ENCODE results near the gene SLC4A3. TPM values are rescaled to one million over a fixed set of nuclear protein-coding genes. Genes with fewer than 3 reads are reported as not detected.

The SLC4A3 gene
- total RNA-seq (2014; rRNA removed; shearing (Covaris generic)) = 4.0 and 4.1 TPM in 2 replicates

DNA sequence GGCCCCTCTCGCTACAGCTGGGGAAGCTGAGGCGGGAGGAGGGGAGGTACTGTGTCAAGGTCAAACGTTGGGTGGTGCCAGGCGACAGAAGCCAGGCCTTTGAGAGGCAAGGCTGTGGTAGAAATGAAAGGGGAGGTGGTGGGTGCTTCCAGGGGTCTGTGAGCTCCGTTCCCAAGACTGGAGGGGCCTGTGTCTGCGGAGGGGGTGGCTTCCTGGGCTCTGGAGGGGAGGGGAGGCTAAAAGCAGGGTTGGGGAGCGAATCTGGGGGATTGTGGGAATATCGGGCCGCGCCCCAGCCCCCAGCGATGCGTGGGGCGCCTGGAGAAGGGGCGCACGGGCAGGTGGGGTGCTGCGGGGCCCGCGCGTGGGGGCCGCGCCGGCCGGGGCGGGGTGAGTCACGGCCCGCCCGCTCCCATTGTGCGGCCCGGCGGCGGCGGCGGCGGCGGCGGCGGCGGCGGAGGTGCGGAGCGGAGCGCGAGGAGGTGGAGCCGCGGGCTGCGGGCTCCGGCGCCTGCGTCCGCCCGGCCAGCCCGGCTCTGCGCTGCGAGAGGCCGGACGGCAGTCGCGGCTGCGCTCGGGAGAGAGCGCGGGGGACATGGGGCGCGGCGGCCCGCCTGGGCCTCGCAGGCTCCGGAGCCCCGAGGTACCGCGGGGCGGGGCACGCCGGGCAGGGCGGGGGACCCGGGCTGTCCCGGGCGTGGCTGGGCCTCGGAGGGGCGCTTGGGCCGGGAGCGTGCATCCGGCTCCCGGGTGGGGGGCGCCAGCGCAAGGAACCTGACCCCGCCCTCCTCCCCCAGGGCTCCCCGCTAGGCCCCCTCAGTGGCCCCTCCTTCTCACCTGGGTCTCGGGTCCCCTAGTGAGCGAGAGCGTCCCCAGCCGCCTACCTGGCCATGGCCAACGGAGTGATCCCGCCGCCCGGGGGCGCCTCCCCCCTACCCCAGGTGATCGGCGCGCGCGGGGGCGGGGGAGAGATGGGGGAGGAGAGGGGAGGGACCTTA lies at the start of gene SLC4A3:
Gene SLC4A3 (plus strand): TSS at position 528 of the 998 bp plus-strand sequence. CDS start 363 bp downstream, at position 891.
- no peak for DNase-seq (ENCODE audit: low read depth in 1 of 2, low spot score in 2 of 2)
- H3K9me3 ChIP-seq (replicated peaks) = no peaks in the 10 kb centered on the region
- peak within 1 kb of the TSS; percentile 63 for H3K4me3 ChIP-seq
- H3K4me1 ChIP-seq (replicated peaks) = 0 out of 2 replicates have a peak, but pooled peaks cover 3% of the 10 kb centered on the region
- no peak within 1 kb of the TSS for H3K27ac ChIP-seq
- no peaks in the 10 kb centered on the region for H3K36me3 ChIP-seq
- H3K27me3 ChIP-seq (replicated peaks) = peaks cover 4% of the 10 kb centered on the region; the same call in 1 of the 2 replicates

DNA sequence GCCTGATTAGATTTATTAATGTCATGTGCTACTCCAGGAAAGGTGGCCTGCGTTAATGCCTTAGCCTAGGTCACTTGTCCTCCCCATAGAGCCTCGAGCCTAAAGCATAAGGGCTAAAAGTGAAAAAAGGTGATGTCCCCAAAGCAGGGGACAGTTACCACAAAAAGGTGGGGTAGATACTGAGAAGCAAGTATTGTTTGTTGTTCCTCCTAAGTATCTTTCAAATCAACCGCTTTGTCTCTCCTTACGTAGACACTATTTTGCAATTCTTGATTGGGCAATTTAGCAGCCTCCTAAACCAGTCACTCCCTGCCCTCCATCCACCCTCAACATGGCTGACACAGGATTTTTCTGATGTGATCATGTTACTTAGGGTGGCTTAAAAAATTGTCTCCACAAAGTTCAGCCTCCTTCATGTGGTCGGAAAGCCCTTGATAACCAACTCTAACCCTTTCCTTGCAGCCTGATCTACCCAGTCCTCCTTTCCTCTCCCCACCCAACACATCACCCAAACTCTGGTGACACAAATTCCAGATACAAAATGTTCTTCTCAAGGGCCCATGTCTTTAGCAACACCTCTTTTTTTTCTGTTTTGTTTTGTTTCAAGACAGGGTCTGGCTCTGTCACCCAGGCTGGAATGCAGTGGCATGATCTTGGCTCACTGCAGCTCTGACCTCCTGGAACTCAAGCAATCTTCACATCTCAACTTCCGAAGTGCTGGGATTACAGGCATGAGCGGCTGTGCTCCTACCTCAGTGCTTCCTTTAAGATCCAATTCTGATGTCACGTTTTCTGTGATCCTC lies 48.4 kb upstream of the SLC4A3 start:
- Histone ChIP-seq H3K4me3 (no peak overlapping the region), H3K4me1 (replicated peaks) (no peaks in the 10 kb centered on the region), H3K36me3 (no peaks in the 10 kb centered on the region), H3K27ac (no peak overlapping the region), H3K9me3 (replicated peaks) (no peaks in the 10 kb centered on the region), H3K27me3 (replicated peaks) (peaks cover 6% of the 10 kb centered on the region; the same call in 1 of the 2 replicates)
- DNase-seq (ENCODE audit: low read depth in 1 of 2, low spot score in 2 of 2) = no peak

DNA sequence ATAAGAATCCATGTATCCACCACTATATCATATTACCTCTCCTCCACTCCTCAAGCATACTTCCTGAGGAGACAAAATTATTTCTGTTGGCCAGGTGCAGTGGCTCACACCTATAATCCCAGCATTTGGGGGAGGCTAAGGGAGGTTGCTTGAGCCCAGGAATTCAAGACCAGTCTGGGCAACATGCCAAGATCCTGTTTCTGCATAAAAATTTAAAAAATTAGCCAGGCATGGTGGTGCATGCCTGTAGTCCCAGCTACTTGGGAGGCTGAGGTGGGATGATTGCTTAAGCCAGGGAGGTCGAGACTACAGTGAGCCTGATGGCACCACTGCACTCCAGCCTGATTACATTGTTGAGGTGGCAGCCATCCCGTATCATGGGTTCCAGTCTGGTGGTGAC lies 46.1 kb upstream of the SLC4A3 start:
- no peak for DNase-seq (ENCODE audit: low read depth in 1 of 2, low spot score in 2 of 2)
- no peaks in the 10 kb centered on the region for H3K4me1 ChIP-seq (replicated peaks)
- no peak overlapping the region for H3K27ac ChIP-seq
- H3K9me3 ChIP-seq (replicated peaks) = no peaks in the 10 kb centered on the region
- H3K36me3 ChIP-seq = no peaks in the 10 kb centered on the region
- H3K4me3 ChIP-seq = no peak overlapping the region
- H3K27me3 ChIP-seq (replicated peaks) = peaks cover 9% of the 10 kb centered on the region

DNA sequence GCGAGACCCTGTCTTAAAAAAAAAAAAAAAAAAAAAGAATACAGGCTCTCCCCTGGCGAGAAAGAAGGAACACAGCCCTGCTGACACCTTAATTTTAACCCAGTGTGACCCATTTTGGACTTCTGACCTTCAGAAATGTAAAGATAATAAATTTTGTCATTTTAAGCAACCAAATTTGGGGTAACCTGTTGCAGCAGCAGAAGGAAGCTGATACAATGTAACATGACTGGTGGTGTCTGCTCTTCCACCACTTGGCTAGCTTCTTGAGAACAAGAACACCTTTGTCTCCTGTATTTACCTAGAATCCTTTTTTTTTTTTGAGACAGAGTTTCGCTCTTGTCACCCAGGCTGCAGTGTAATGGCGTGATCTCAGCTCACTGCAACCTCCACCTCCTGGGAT lies 36.3 kb upstream of the SLC4A3 start:
- Histone ChIP-seq H3K4me3 (no peak overlapping the region), H3K27me3 (replicated peaks) (peaks cover 9% of the 10 kb centered on the region; the same call in 1 of the 2 replicates), H3K36me3 (no peaks in the 10 kb centered on the region), H3K9me3 (replicated peaks) (no peaks in the 10 kb centered on the region; the same call in 1 of the 2 replicates), H3K27ac (no peak overlapping the region), H3K4me1 (replicated peaks) (peaks cover 7% of the 10 kb centered on the region)
- no peak for DNase-seq (ENCODE audit: low read depth in 1 of 2, low spot score in 2 of 2)

GRCh38 chr2:219592736-219593135 lies 34.7 kb upstream of the SLC4A3 start:
- Histone ChIP-seq H3K36me3 (no peaks in the 10 kb centered on the region), H3K4me3 (no peak overlapping the region), H3K4me1 (replicated peaks) (peaks cover 18% of the 10 kb centered on the region), H3K27me3 (replicated peaks) (no peaks in the 10 kb centered on the region), H3K27ac (no peak overlapping the region), H3K9me3 (replicated peaks) (no peaks in the 10 kb centered on the region; the same call in 1 of the 2 replicates)
- no peak for DNase-seq (ENCODE audit: low read depth in 1 of 2, low spot score in 2 of 2)

DNA sequence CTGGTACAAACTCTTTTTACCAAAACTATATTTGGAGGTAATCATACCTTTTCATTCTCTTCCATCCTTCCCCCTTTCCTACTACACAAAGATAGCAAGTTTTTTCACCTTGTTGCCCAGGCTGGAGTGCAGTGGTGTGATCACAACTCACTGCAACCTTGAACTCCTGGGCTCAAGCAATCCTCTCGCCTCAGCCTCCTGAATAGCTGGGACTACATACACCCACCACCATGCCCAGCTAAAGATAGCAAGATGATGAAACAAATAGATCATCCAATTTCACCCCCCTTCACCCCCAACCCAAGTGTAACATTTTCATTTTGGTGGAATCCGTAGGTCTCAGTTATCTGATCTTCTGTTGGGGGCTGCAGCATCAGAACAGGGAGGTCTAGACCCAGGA lies 34.3 kb upstream of the SLC4A3 start:
- no peak for DNase-seq (ENCODE audit: low read depth in 1 of 2, low spot score in 2 of 2)
- no peaks in the 10 kb centered on the region; the same call in 1 of the 2 replicates for H3K9me3 ChIP-seq (replicated peaks)
- H3K4me3 ChIP-seq = no peak overlapping the region
- no peaks in the 10 kb centered on the region for H3K27me3 ChIP-seq (replicated peaks)
- no peaks in the 10 kb centered on the region for H3K36me3 ChIP-seq
- no peak overlapping the region for H3K27ac ChIP-seq
- peaks cover 19% of the 10 kb centered on the region for H3K4me1 ChIP-seq (replicated peaks)

- DNase-seq (ENCODE audit: low read depth in 1 of 2, low spot score in 2 of 2) = no peak
- no peaks in the 10 kb centered on the region for H3K27me3 ChIP-seq (replicated peaks)
- no peak overlapping the region for H3K4me3 ChIP-seq
- no peaks in the 10 kb centered on the region; the same call in 1 of the 2 replicates for H3K9me3 ChIP-seq (replicated peaks)
- no peak overlapping the region for H3K27ac ChIP-seq
- H3K36me3 ChIP-seq = no peaks in the 10 kb centered on the region
- peaks cover 25% of the 10 kb centered on the region for H3K4me1 ChIP-seq (replicated peaks)
Measured at GRCh38 chr2:219595256-219595655, 32.2 kb upstream of the SLC4A3 start.

- peak overlapping the region; percentile 63 for H3K4me3 ChIP-seq
- DNase-seq (ENCODE audit: low read depth in 1 of 2, low spot score in 2 of 2) = no peak
- H3K9me3 ChIP-seq (replicated peaks) = no peaks in the 10 kb centered on the region
- peak overlapping the region; percentile 78 for H3K27ac ChIP-seq
- H3K4me1 ChIP-seq (replicated peaks) = peaks cover 25% of the 10 kb centered on the region
- no peaks in the 10 kb centered on the region for H3K27me3 ChIP-seq (replicated peaks)
- H3K36me3 ChIP-seq = 0 out of 2 replicates have a peak, but pooled peaks cover 2% of the 10 kb centered on the region
Measured at GRCh38 chr2:219596954-219597551, 30.4 kb upstream of the SLC4A3 start.

DNA sequence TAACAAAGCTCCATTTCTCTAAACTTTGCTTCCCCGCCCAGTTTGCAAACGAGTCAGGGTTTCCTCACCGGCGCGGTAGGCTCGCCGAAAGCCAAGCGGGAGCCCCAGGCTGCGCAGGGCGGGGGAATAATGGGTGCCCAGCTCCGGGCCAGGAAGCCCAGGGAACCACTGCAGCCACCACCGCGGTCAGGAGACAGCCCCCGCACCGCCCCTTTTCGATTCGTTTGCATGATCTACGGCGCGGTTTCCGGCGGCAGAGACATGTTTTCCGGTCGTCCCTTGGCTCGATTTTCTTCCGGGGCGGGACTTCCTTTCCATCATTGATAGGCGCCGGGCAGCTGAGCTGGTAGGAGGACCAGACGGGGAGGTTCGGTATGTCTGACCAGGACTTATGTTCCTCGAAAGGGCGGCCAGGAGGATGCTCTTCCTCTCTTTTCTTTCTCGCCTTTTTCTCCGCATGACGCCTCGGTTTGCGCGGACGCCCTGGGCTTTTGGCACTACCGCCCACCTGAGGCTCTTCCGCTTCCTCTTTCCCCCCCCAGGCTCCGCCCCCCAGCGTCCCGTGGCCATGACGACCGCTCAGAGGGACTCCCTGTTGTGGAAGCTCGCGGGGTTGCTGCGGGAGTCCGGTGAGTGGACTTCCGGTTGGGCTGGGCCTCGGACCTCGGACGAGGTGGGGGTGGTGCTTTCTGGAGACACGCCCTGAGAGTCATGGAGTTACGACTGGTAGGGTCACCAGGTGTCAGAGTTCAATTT lies 29.7 kb upstream of the SLC4A3 start, which contains the start of gene STK11IP:
Gene STK11IP (plus strand): TSS at position 306 of the 756 bp plus-strand sequence. CDS start 263 bp downstream, at position 569.
- H3K4me3 ChIP-seq = peak within 1 kb of the TSS; percentile 63
- DNase-seq (ENCODE audit: low read depth in 1 of 2, low spot score in 2 of 2) = peak; percentile 98 to 100
- H3K4me1 ChIP-seq (replicated peaks) = peaks cover 25% of the 10 kb centered on the region
- H3K27me3 ChIP-seq (replicated peaks) = no peaks in the 10 kb centered on the region
- peaks cover 2% of the 10 kb centered on the region; the same call in 1 of the 2 replicates for H3K36me3 ChIP-seq
- peak within 1 kb of the TSS; percentile 78 for H3K27ac ChIP-seq
- H3K9me3 ChIP-seq (replicated peaks) = no peaks in the 10 kb centered on the region

DNA sequence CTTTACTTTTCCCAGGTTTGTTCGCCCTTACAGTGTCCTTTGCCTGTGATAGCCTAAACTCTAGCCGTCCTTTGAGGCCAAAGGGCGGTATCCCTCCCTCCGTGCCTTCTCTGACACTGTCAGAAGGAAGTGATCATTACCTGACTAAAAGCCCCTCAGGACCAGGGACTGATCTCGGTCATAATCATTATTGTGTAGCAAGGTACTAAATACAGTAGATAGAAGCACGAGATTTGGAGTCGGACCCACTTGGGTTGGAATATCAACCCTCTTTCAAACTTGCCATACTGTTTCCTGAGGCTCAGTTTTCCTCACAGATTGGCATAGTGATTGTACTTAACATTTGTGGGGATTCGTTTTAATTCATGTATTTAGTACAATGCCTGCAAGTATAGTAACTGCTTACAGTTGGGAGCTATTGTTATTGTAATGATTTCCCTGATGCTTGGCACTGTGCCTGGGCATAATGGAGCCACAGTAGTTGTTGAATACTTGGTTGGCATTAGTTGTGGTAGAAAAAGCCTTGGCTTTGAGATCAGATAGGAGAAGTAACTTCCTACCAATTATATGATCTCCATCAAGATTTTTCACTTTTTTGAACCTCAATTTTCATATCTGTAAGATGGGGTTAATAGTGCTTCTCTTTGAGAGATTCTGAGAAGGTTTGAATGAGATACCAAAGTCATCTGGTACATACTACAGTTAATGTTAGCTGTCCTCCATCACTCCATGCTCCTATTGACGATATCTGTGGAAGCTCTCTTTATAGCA lies 28.9 kb upstream of the SLC4A3 start:
- H3K36me3 ChIP-seq = peaks cover 2% of the 10 kb centered on the region; the same call in 1 of the 2 replicates
- H3K4me1 ChIP-seq (replicated peaks) = peaks cover 25% of the 10 kb centered on the region
- H3K9me3 ChIP-seq (replicated peaks) = no peaks in the 10 kb centered on the region
- H3K27me3 ChIP-seq (replicated peaks) = no peaks in the 10 kb centered on the region
- H3K27ac ChIP-seq = peak overlapping the region; percentile 78
- no peak for DNase-seq (ENCODE audit: low read depth in 1 of 2, low spot score in 2 of 2)
- peak overlapping the region; percentile 63 for H3K4me3 ChIP-seq

- H3K4me3 ChIP-seq = no peak overlapping the region
Measured at GRCh38 chr2:219603771-219604170, 23.7 kb upstream of the SLC4A3 start.

GRCh38 chr2:219605607-219605954 lies 21.8 kb upstream of the SLC4A3 start:
- no peak for DNase-seq (ENCODE audit: low read depth in 1 of 2, low spot score in 2 of 2)
- Histone ChIP-seq H3K27me3 (replicated peaks) (no peaks in the 10 kb centered on the region), H3K9me3 (replicated peaks) (no peaks in the 10 kb centered on the region), H3K4me3 (no peak overlapping the region), H3K4me1 (replicated peaks) (no peaks in the 10 kb centered on the region), H3K27ac (no peak overlapping the region), H3K36me3 (peaks cover 39% of the 10 kb centered on the region)

More at GRCh38 chr2:219603771-219604170, 23.7 kb upstream of the SLC4A3 start:
- no peaks in the 10 kb centered on the region for H3K27me3 ChIP-seq (replicated peaks)
- H3K9me3 ChIP-seq (replicated peaks) = no peaks in the 10 kb centered on the region
- H3K4me1 ChIP-seq (replicated peaks) = no peaks in the 10 kb centered on the region; the same call in 1 of the 2 replicates
- DNase-seq (ENCODE audit: low read depth in 1 of 2, low spot score in 2 of 2) = no peak
- H3K36me3 ChIP-seq = peaks cover 34% of the 10 kb centered on the region
- no peak overlapping the region for H3K27ac ChIP-seq

Data from SJSA1 (cell line).